ENCODE results near the gene FADS3.
A peak's percentile ranks its signal among the peaks of the same experiment; 100 is the strongest.

FADS3 gene

DNA sequence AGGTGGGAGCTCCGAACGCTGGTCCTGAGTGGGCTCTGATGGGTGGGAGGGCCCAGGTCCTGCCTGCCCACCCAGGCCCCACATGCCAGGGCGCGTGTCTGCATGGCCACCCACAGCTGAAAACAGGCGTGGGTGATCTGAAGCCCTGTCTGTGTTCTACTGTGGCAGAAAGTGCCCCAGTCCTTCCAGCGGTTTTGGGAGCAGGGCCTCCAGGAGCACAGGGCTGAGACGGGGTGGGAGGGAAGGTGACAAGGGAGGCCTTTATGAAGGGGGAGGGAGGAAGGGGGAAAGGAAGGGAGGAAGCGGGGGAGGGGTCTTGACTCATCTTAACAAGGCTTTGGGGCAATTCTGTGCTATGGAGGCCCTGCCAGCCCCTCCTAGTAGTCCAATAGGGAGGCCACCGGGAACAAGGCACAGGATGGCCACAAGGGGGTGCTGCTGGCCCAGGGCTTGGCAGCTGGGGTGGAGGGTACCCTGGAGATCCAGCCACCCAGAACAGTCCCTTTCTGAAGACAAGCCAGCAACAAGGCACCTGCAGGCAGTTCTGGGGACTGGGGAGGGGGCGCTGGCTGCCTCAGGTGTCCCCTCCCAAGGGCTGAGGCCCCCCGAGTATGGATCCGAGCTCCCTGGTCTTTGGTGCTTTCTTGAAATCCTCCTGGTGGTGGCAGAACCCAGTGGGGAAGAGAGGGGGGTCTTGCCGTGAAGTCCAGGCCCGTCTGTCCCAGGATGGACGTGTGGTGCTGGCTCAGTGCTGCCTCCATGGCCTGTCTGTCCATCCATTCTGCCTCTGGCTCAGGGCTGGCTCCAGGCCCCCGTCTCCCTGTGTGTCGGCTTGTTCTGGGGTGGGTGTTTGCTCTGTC, 6.3 kb upstream of the FADS3 start:
- H3K4me3 Mint-ChIP-seq = no peak overlapping the region
- peak; percentile 87 for TF ChIP-seq CTCF (IDR thresholded peaks at IDR 0.05)
- H3K27ac Mint-ChIP-seq = no peak overlapping the region
- H3K9me3 Mint-ChIP-seq = no peaks in the 10 kb centered on the region
- DNase-seq = peak; percentile 91
- peaks cover 24% of the 10 kb centered on the region for H3K27me3 Mint-ChIP-seq (ENCODE audit: low read depth, poor library complexity)
- no peaks in the 10 kb centered on the region for H3K36me3 Mint-ChIP-seq (ENCODE audit: low read depth)
- peaks cover 8% of the 10 kb centered on the region for H3K4me1 Mint-ChIP-seq

- no peak for DNase-seq
- H3K27me3 Mint-ChIP-seq (ENCODE audit: low read depth, poor library complexity) = peaks cover 30% of the 10 kb centered on the region
Observed at GRCh38 chr11:61896665-61897386, 5.5 kb upstream of the FADS3 start.

DNA sequence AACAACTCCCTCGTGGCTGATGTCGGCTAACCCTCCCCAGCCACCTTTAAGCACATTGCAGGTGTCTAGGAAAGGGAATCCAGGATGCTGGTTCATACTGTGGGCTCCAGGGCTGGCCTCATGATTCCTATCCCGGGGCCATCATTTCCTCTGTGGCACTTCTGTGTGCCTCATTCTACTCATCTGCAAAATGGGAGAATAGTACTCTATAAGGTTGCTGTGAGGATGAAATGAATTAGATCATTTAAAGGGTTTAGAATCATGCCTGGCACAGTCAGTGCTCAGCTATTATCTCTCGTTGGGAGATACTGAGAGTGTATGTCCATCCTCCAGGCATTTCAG, 4.3 kb upstream of the FADS3 start:
- Mint-ChIP-seq H3K4me1 (peaks cover 10% of the 10 kb centered on the region), H3K27ac (no peak overlapping the region), H3K27me3 (ENCODE audit: low read depth, poor library complexity) (peaks cover 30% of the 10 kb centered on the region), H3K36me3 (ENCODE audit: low read depth) (no peaks in the 10 kb centered on the region), H3K9me3 (no peaks in the 10 kb centered on the region), H3K4me3 (no peak overlapping the region)
- no peak for TF ChIP-seq CTCF (IDR thresholded peaks at IDR 0.05)
- DNase-seq = no peak

More at GRCh38 chr11:61896665-61897386, 5.5 kb upstream of the FADS3 start:
- no peaks in the 10 kb centered on the region for H3K36me3 Mint-ChIP-seq (ENCODE audit: low read depth)
- H3K27ac Mint-ChIP-seq = no peak overlapping the region
- TF ChIP-seq CTCF (IDR thresholded peaks at IDR 0.05) = no peak
- no peaks in the 10 kb centered on the region for H3K9me3 Mint-ChIP-seq
- H3K4me1 Mint-ChIP-seq = peaks cover 7% of the 10 kb centered on the region
- no peak overlapping the region for H3K4me3 Mint-ChIP-seq

DNA sequence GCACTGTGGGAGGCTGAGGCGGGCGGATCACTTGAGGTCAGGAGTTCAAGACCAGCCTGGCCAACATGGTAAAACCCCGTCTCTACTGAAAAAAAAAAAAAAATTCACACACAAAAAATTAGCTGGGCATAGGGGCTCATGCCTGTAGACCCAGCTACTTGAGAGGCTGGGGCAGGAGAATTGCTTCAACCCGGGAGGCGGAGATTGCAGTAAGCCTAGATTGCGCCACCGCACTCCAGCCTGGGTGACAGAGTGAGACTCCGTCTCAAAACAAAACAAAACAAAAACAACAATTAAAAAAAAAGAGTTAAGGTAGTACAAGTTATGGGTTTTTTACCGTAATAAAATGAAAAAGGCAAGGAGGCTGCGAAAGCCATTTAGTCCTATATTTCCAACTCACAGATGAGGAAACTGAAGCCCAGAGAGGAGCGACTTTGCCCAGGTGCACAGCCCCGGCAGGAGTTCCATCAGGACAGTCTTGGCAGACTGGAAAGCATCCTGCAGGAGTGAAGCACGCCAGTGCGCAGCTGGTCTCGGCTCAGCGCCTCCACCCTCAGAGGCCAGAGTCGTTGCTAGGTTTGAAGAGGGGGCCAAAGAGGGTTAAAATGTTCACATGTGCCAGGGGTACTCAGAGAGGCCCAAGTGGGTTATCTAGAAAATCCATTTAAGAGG, 3.8 kb upstream of the FADS3 start:
- H3K36me3 Mint-ChIP-seq (ENCODE audit: low read depth) = no peaks in the 10 kb centered on the region
- H3K27me3 Mint-ChIP-seq (ENCODE audit: low read depth, poor library complexity) = peaks cover 31% of the 10 kb centered on the region
- TF ChIP-seq CTCF (IDR thresholded peaks at IDR 0.05) = no peak
- no peak for DNase-seq
- no peak overlapping the region for H3K27ac Mint-ChIP-seq
- no peak overlapping the region for H3K4me3 Mint-ChIP-seq
- H3K4me1 Mint-ChIP-seq = peaks cover 11% of the 10 kb centered on the region
- no peaks in the 10 kb centered on the region for H3K9me3 Mint-ChIP-seq

- peaks cover 4% of the 10 kb centered on the region for H3K4me1 Mint-ChIP-seq
- no peak for DNase-seq
- H3K4me3 Mint-ChIP-seq = no peak overlapping the region
- no peaks in the 10 kb centered on the region for H3K9me3 Mint-ChIP-seq
- TF ChIP-seq CTCF (IDR thresholded peaks at IDR 0.05) = no peak
- no peaks in the 10 kb centered on the region for H3K36me3 Mint-ChIP-seq (ENCODE audit: low read depth)
- H3K27ac Mint-ChIP-seq = no peak overlapping the region
- H3K27me3 Mint-ChIP-seq (ENCODE audit: low read depth, poor library complexity) = peaks cover 38% of the 10 kb centered on the region
Observed at GRCh38 chr11:61893981-61894380, 2.6 kb upstream of the FADS3 start.

Measured in nephron progenitor cell (in vitro differentiated cells).